Measurements from ENCODE around the gene PKHD1.
"Not testable (repeated sequence)": the region's sequence is repeated elsewhere in the genome, so short reads cannot be mapped to it uniquely, and the experiment has no call there.

The PKHD1 gene

DNA sequence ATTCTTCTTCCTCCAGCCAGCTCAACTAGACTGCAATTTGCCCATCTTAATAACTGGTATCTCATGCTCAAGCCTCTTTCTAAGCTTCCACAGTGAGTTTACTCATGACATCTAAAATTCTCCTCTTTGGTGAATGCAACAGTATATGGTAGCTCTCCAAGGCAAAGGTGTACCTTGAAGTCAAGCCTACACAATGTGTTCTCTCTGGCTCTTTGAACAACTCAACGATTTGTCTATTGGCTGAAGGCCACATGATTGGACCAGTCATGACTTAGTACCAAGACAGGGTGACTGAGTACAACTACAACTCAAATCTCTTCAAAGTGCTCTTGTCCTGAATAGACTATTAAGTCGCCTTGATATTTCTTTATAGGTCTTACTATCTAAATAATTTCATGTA lies 199.6 kb downstream of the PKHD1 start:
- peaks cover 0 to 12% of the 10 kb centered on the region in 2 donors for H3K27me3 Mint-ChIP-seq
- ATAC-seq (replicated peaks) (no peak), DNase-seq (no peak)
- H3K27ac Mint-ChIP-seq: no peak overlapping the region
- no peak overlapping the region for H3K4me3 Mint-ChIP-seq
- H3K4me1 Mint-ChIP-seq: no peaks in the 10 kb centered on the region
- H3K36me3 Mint-ChIP-seq: no peaks in the 10 kb centered on the region
- H3K9me3 Mint-ChIP-seq: peaks cover 0 to 3% of the 10 kb centered on the region in 2 donors

DNA sequence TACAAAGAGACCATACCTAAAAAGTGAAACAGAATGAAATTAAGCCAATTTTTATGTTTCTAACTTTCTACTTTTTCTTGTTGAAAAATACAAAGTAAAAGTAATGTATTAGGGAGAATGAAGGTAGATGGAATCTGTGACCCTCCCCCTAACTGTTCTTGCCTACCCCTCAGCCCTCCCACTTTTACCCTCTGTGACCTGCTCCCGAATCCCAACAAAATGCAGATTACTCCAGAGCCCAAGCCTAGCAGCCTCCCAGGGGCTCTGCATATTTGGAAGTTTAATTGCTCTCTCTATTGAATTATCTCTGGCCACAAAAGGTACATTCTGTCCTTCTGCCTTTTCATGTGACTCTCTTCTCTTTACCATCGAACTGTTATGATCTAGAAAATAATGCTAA lies 201.5 kb downstream of the PKHD1 start:
- peaks cover 0 to 3% of the 10 kb centered on the region in 2 donors for H3K9me3 Mint-ChIP-seq
- H3K4me1 Mint-ChIP-seq: no peaks in the 10 kb centered on the region
- H3K27ac Mint-ChIP-seq: no peak overlapping the region
- ATAC-seq (replicated peaks): no peak
- no peaks in the 10 kb centered on the region for H3K36me3 Mint-ChIP-seq
- no peak overlapping the region for H3K4me3 Mint-ChIP-seq
- H3K27me3 Mint-ChIP-seq: peaks cover 0 to 12% of the 10 kb centered on the region in 2 donors
- DNase-seq: no peak

- DNase-seq (no peak), ATAC-seq (replicated peaks) (peak in 1 of 2 donors; percentile 39)
- H3K4me3 Mint-ChIP-seq: no peak overlapping the region
- H3K36me3 Mint-ChIP-seq: no peaks in the 10 kb centered on the region
- H3K9me3 Mint-ChIP-seq: no peaks in the 10 kb centered on the region
- peaks cover 5 to 6% of the 10 kb centered on the region in 2 donors for H3K27me3 Mint-ChIP-seq
- H3K27ac Mint-ChIP-seq: no peak overlapping the region
- no peaks in the 10 kb centered on the region for H3K4me1 Mint-ChIP-seq
Observed at GRCh38 chr6:51868591-51869355, 218.6 kb downstream of the PKHD1 start.

DNA sequence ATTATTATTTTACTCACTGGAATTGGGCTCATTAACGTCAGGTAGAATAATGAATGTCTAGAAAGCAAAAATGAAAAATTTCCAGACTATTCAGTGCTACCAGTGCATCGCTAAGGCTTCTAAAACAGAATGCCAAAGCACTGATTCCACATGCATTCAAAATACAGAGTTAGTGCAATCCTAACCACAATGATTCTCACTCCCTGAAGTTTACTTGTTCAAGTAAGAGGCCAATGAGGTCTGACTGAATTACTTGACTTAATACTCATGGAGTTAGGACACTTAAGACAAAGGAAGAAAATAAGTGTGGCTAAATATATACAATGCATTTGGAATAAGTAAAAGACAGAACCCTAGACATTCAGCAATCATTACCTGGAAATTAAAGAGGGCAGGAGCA lies 220.5 kb downstream of the PKHD1 start:
- H3K36me3 Mint-ChIP-seq: no peaks in the 10 kb centered on the region
- no peaks in the 10 kb centered on the region for H3K9me3 Mint-ChIP-seq
- no peak for DNase-seq
- H3K27ac Mint-ChIP-seq: no peak overlapping the region
- no peaks in the 10 kb centered on the region for H3K4me1 Mint-ChIP-seq
- ATAC-seq (replicated peaks): no peak
- peaks cover 5 to 17% of the 10 kb centered on the region in 2 donors for H3K27me3 Mint-ChIP-seq
- no peak overlapping the region for H3K4me3 Mint-ChIP-seq

- Mint-ChIP-seq H3K27me3 (peaks cover 5 to 17% of the 10 kb centered on the region in 2 donors), H3K36me3 (no peaks in the 10 kb centered on the region), H3K4me3 (no peak overlapping the region), H3K27ac (no peak overlapping the region), H3K9me3 (no peaks in the 10 kb centered on the region), H3K4me1 (no peaks in the 10 kb centered on the region)
- ATAC-seq (replicated peaks): no peak
- no peak for DNase-seq
Observed at GRCh38 chr6:51865996-51866395, 221.4 kb downstream of the PKHD1 start.

- H3K9me3 Mint-ChIP-seq: no peaks in the 10 kb centered on the region
- no peaks in the 10 kb centered on the region for H3K36me3 Mint-ChIP-seq
- no peak overlapping the region for H3K4me3 Mint-ChIP-seq
- no peak for DNase-seq
- no peaks in the 10 kb centered on the region for H3K4me1 Mint-ChIP-seq
- no peak for ATAC-seq (replicated peaks)
- H3K27ac Mint-ChIP-seq: no peak overlapping the region
- H3K27me3 Mint-ChIP-seq: peaks cover 5 to 17% of the 10 kb centered on the region in 2 donors
Observed at GRCh38 chr6:51865176-51865575, 222.2 kb downstream of the PKHD1 start.

- Mint-ChIP-seq H3K4me3 (no peak overlapping the region), H3K4me1 (no peaks in the 10 kb centered on the region), H3K27me3 (peaks cover 9 to 23% of the 10 kb centered on the region in 2 donors), H3K36me3 (no peaks in the 10 kb centered on the region), H3K27ac (no peak overlapping the region), H3K9me3 (no peaks in the 10 kb centered on the region)
- ATAC-seq (replicated peaks) (no peak), DNase-seq (no peak)
Observed at GRCh38 chr6:51857134-51857533, 230.3 kb downstream of the PKHD1 start.

DNA sequence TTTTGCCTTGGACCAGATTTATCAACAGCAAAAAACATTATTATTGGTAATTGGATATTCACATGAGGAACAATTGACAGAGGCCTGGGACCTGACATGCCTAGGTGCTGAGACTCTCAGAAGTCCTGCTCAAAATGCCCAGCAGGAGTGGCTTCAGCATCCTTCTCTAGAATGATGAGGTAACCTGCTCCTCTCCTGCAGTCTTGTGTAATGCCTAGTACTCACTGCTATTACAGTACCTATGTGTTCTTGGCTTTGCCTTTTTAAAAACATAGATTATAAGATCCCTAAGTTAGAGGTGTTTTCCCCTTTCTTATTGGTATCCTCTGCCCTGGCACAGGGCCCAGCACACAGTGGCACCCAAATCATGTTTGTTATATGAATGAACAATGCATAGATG lies 230.9 kb downstream of the PKHD1 start:
- no peak overlapping the region for H3K4me3 Mint-ChIP-seq
- H3K27ac Mint-ChIP-seq: no peak overlapping the region
- no peaks in the 10 kb centered on the region for H3K4me1 Mint-ChIP-seq
- no peak for DNase-seq
- H3K9me3 Mint-ChIP-seq: no peaks in the 10 kb centered on the region
- no peaks in the 10 kb centered on the region for H3K36me3 Mint-ChIP-seq
- ATAC-seq (replicated peaks): no peak
- H3K27me3 Mint-ChIP-seq: peaks cover 9 to 22% of the 10 kb centered on the region in 2 donors

DNA sequence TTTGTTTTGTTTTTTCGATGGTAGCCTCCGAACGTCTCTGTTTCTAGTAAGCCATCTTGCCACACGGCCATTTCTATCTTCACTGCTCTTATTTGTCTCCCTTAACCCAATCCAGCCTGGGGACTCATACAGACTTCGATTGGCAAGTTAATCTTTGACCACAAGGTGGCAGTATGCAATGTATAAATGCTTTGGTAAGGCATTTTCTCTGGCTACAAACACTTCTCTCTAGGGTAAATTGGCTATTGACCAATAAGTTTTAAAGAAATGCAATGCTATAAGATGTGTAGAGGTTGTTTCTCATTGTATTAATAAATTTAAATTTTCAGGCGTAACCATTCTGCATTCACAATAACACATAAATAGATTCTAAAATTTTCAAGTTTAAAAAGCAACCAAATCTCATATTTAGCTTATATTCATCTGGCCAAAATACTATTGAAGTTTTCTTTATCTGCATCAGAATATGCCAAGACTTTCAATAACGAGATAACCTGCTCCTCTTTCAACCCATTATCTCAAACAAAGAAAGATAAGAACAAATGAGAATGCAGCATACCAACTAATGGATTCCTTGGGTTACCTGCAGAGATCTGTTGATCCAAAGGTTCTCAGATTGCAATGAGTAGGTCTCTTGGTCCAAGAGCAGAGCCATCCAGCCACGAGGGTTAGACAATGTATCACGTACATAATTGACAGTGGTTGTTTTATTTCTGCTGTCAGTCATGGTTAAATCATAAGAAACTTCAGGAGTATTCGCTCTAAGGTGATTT lies 231.9 kb downstream of the PKHD1 start:
- DNase-seq (no peak), ATAC-seq (replicated peaks) (peak; percentile 72)
- no peaks in the 10 kb centered on the region for H3K4me1 Mint-ChIP-seq
- H3K27me3 Mint-ChIP-seq: peaks cover 9 to 22% of the 10 kb centered on the region in 2 donors
- H3K27ac Mint-ChIP-seq: no peak overlapping the region
- H3K4me3 Mint-ChIP-seq: no peak overlapping the region
- H3K9me3 Mint-ChIP-seq: peaks cover 0 to under 1% of the 10 kb centered on the region in 2 donors
- no peaks in the 10 kb centered on the region for H3K36me3 Mint-ChIP-seq

GRCh38 chr6:51854876-51855275 lies 232.5 kb downstream of the PKHD1 start:
- Mint-ChIP-seq H3K36me3 (no peaks in the 10 kb centered on the region), H3K4me1 (no peaks in the 10 kb centered on the region), H3K27ac (no peak overlapping the region), H3K27me3 (peaks cover 9 to 22% of the 10 kb centered on the region in 2 donors), H3K9me3 (peaks cover 0 to 5% of the 10 kb centered on the region in 2 donors), H3K4me3 (no peak overlapping the region)
- no peak for ATAC-seq (replicated peaks)
- no peak for DNase-seq

- Mint-ChIP-seq H3K4me1 (no peaks in the 10 kb centered on the region), H3K27ac (no peak overlapping the region), H3K27me3 (peaks cover 9 to 22% of the 10 kb centered on the region in 2 donors), H3K36me3 (no peaks in the 10 kb centered on the region), H3K9me3 (peaks cover 0 to 6% of the 10 kb centered on the region in 2 donors), H3K4me3 (no peak overlapping the region)
- no peak for DNase-seq
- ATAC-seq (replicated peaks): no peak
Observed at GRCh38 chr6:51854347-51854746, 233.1 kb downstream of the PKHD1 start.

DNA sequence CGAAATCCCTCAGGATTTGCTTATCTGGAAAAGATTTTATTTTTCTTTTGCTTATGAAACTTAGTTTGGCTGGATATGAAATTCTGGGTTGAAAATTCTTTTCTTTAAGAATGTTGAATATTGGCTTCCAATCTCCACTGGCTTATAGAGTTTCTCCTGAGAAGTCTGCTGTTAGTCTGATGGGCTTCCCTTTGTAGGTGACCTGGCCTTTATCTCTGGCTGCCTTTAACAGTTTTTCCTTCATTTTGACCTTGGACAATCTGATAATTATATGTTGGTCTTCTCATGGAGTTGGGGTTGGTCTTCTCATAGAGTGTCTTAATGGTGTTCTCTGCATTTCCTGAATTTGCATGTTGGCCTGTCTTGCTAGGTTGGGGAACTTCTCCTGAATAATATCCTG lies 234.3 kb downstream of the PKHD1 start:
- H3K4me1 Mint-ChIP-seq: not testable (repeated sequence)

DNA sequence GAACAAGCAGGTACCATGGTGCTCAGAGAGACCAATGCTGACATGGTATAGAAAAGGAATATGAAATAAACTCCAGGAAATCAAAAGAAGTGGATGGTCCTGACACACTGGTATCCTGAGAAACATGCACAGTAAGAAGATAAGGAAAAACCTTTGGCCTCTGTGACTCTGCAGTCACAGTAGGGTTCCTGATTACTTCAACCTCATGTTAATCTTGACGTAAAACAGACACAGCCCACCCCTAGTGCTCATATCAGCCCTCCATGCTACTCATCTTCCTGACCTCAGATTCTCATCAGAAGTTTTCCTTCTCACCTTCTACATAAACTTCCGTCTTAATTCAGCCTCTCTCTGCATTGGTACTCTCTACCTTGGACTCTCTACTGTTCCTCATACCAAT lies 240.9 kb downstream of the PKHD1 start:
- ATAC-seq (replicated peaks) (no peak), DNase-seq (no peak)
- no peaks in the 10 kb centered on the region for H3K27me3 Mint-ChIP-seq
- H3K9me3 Mint-ChIP-seq: peaks cover 0 to 6% of the 10 kb centered on the region in 2 donors
- no peak overlapping the region for H3K27ac Mint-ChIP-seq
- H3K36me3 Mint-ChIP-seq: no peaks in the 10 kb centered on the region
- no peak overlapping the region for H3K4me3 Mint-ChIP-seq
- H3K4me1 Mint-ChIP-seq: no peaks in the 10 kb centered on the region

More for the DNA sequence above, 234.3 kb downstream of the PKHD1 start:
- not testable (repeated sequence) for H3K9me3 Mint-ChIP-seq; ATAC-seq (replicated peaks); H3K4me3 Mint-ChIP-seq; DNase-seq; H3K27ac Mint-ChIP-seq; H3K36me3 Mint-ChIP-seq
- H3K27me3 Mint-ChIP-seq: peaks cover 9 to 17% of the 10 kb centered on the region in 2 donors

DNA sequence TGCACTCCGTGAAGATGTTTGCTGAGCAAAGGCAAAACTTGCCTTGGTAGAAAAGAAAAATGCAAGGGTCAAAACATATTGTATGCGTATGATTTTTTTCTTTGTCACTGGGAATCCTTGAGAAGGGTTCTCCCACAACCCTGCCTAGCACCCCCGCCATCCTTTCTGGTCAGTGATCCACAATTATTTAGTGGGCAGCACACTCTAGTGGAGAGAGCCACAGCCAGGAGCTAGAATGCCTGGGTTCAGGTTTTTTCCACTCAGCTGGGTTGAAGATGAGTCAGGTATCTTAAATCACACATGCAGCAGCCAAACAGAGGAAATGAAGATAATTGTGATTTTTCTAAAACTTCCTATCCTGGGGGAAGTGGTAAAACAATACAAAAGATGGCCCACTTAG lies 243.1 kb downstream of the PKHD1 start:
- no peaks in the 10 kb centered on the region for H3K4me1 Mint-ChIP-seq
- H3K4me3 Mint-ChIP-seq: no peak overlapping the region
- H3K27me3 Mint-ChIP-seq: no peaks in the 10 kb centered on the region

More for the DNA sequence above, 243.1 kb downstream of the PKHD1 start:
- ATAC-seq (replicated peaks): no peak
- H3K27ac Mint-ChIP-seq: no peak overlapping the region
- DNase-seq: no peak
- no peaks in the 10 kb centered on the region for H3K36me3 Mint-ChIP-seq
- H3K9me3 Mint-ChIP-seq: no peaks in the 10 kb centered on the region

Data from stimulated activated naive B cell treated with anti-CD40 and anti-IgM and Interleukin-4, amounts not matched to agents 10 μg/mL and 1 μg/mL and 100 μg/mL, for 72 hours (primary cell).